ENCODE data around the gene DCAF5. TPM values are rescaled to one million over a fixed set of nuclear protein-coding genes. Genes with fewer than 3 reads are reported as not detected.

DCAF5 gene
- total and polyA plus RNA-seq, 4 experiments from 2014 or later: 54.4 to 75.7 (median 71.4) TPM

- intact Hi-C loops (cut with micrococcal nuclease): no loop called here
- peak overlapping the region in 2 of 7 donors; percentile 2 to 4 for H3K27ac Mint-ChIP-seq
- H3K9me3 ChIP-seq (ENCODE audit: control insufficient read depth in 1 of 2, low read length in 2 of 2): no peaks in the 10 kb centered on the region
- POLR2A ChIA-PET (ENCODE audit: partially characterized antibody): no interaction called here
- H3K4me1 ChIP-seq (ENCODE audit: insufficient read depth, low read length): no peaks in the 10 kb centered on the region
- no peaks in the 10 kb centered on the region for H3K9me3 Mint-ChIP-seq
- peaks cover 0 to 8% (median 3%) of the 10 kb centered on the region in 4 donors for H3K4me1 Mint-ChIP-seq
- CTCF ChIA-PET (ENCODE audit: partially characterized antibody): interaction anchor here (1.4 kb wide), 1 partner anchor 22 kb away, joined by 3 read pairs; no protein-coding TSS in a partner anchor
- H3K36me3 Mint-ChIP-seq: no peaks in the 10 kb centered on the region
- no peaks in the 10 kb centered on the region for H3K27me3 Mint-ChIP-seq
- H3K4me3 ChIP-seq (ENCODE audit: low read length in 2 of 2): no peak overlapping the region
- H3K36me3 ChIP-seq (ENCODE audit: insufficient read depth, low read length): no peaks in the 10 kb centered on the region
- H3K4me3 Mint-ChIP-seq: no peak overlapping the region
- H3K27ac ChIP-seq (ENCODE audit: low read depth, low read length): no peak overlapping the region
- H3K27me3 ChIP-seq (ENCODE audit: insufficient read depth, low read length): no peaks in the 10 kb centered on the region
- no peak for DNase-seq
Observed at GRCh38 chr14:69012256-69012953, 140.5 kb downstream of the DCAF5 start.

GRCh38 chr14:69010648-69011047 lies 142.3 kb downstream of the DCAF5 start:
- H3K27me3 Mint-ChIP-seq: no peaks in the 10 kb centered on the region
- intact Hi-C loops (cut with micrococcal nuclease): no loop called here
- H3K9me3 Mint-ChIP-seq: no peaks in the 10 kb centered on the region
- Histone ChIP-seq H3K4me3 (ENCODE audit: low read length in 2 of 2) (no peak overlapping the region), H3K27me3 (ENCODE audit: insufficient read depth, low read length) (no peaks in the 10 kb centered on the region), H3K9me3 (ENCODE audit: control insufficient read depth in 1 of 2, low read length in 2 of 2) (no peaks in the 10 kb centered on the region), H3K36me3 (ENCODE audit: insufficient read depth, low read length) (no peaks in the 10 kb centered on the region), H3K4me1 (ENCODE audit: insufficient read depth, low read length) (no peaks in the 10 kb centered on the region), H3K27ac (ENCODE audit: low read depth, low read length) (no peak overlapping the region)
- no peaks in the 10 kb centered on the region for H3K36me3 Mint-ChIP-seq
- no peak for DNase-seq
- ChIA-PET CTCF (ENCODE audit: partially characterized antibody) (no interaction called here), POLR2A (ENCODE audit: partially characterized antibody) (no interaction called here)
- H3K4me1 Mint-ChIP-seq: peaks cover 0 to 8% (median 3%) of the 10 kb centered on the region in 4 donors
- no peak overlapping the region for H3K27ac Mint-ChIP-seq
- H3K4me3 Mint-ChIP-seq: no peak overlapping the region

- intact Hi-C loops (cut with micrococcal nuclease): no loop called here
- Histone ChIP-seq H3K36me3 (ENCODE audit: insufficient read depth, low read length) (no peaks in the 10 kb centered on the region), H3K27me3 (ENCODE audit: insufficient read depth, low read length) (no peaks in the 10 kb centered on the region), H3K4me3 (ENCODE audit: low read length in 2 of 2) (no peak overlapping the region), H3K27ac (ENCODE audit: low read depth, low read length) (no peak overlapping the region), H3K9me3 (ENCODE audit: control insufficient read depth in 1 of 2, low read length in 2 of 2) (no peaks in the 10 kb centered on the region), H3K4me1 (ENCODE audit: insufficient read depth, low read length) (no peaks in the 10 kb centered on the region)
- H3K9me3 Mint-ChIP-seq: no peaks in the 10 kb centered on the region
- H3K36me3 Mint-ChIP-seq: no peaks in the 10 kb centered on the region
- ChIA-PET POLR2A (ENCODE audit: partially characterized antibody) (no interaction called here), CTCF (ENCODE audit: partially characterized antibody) (interaction anchor here (1.6 kb wide), 1 partner anchor 51 kb away, joined by 3 read pairs; no protein-coding TSS in a partner anchor)
- H3K27ac Mint-ChIP-seq: no peak overlapping the region
- H3K4me1 Mint-ChIP-seq: peaks cover 0 to 8% (median 3%) of the 10 kb centered on the region in 4 donors
- no peak for DNase-seq
- H3K27me3 Mint-ChIP-seq: peaks cover 0 to 1% of the 10 kb centered on the region in 2 donors
- H3K4me3 Mint-ChIP-seq: no peak overlapping the region
Observed at GRCh38 chr14:69008421-69008884, 144.5 kb downstream of the DCAF5 start.

- CTCF ChIA-PET (ENCODE audit: partially characterized antibody): no interaction called here
- H3K36me3 Mint-ChIP-seq: no peaks in the 10 kb centered on the region
- H3K27ac Mint-ChIP-seq: no peak overlapping the region
- H3K9me3 Mint-ChIP-seq: no peaks in the 10 kb centered on the region
- intact Hi-C loops (cut with micrococcal nuclease): no loop called here
- DNase-seq: no peak
- POLR2A ChIA-PET (ENCODE audit: partially characterized antibody): no interaction called here
- Histone ChIP-seq H3K27me3 (ENCODE audit: insufficient read depth, low read length) (no peaks in the 10 kb centered on the region), H3K9me3 (ENCODE audit: control insufficient read depth in 1 of 2, low read length in 2 of 2) (no peaks in the 10 kb centered on the region), H3K4me1 (ENCODE audit: insufficient read depth, low read length) (no peaks in the 10 kb centered on the region), H3K27ac (ENCODE audit: low read depth, low read length) (no peak overlapping the region), H3K36me3 (ENCODE audit: insufficient read depth, low read length) (no peaks in the 10 kb centered on the region), H3K4me3 (ENCODE audit: low read length in 2 of 2) (no peak overlapping the region)
- H3K4me1 Mint-ChIP-seq: peaks cover 0 to 8% (median 3%) of the 10 kb centered on the region in 4 donors
- H3K27me3 Mint-ChIP-seq: peaks cover 0 to 1% of the 10 kb centered on the region in 2 donors
- H3K4me3 Mint-ChIP-seq: no peak overlapping the region
Observed at GRCh38 chr14:69006346-69006745, 146.6 kb downstream of the DCAF5 start.

- peak overlapping the region in 2 of 7 donors; percentile 51 to 83 for H3K27ac Mint-ChIP-seq
Observed at GRCh38 chr14:69005432-69006148, 147.3 kb downstream of the DCAF5 start.

GRCh38 chr14:69004731-69005431 lies 148.0 kb downstream of the DCAF5 start:
- intact Hi-C loops (cut with micrococcal nuclease): no loop called here
- H3K36me3 Mint-ChIP-seq: no peaks in the 10 kb centered on the region

More at GRCh38 chr14:69005432-69006148, 147.3 kb downstream of the DCAF5 start:
- Histone ChIP-seq H3K4me1 (ENCODE audit: insufficient read depth, low read length) (no peaks in the 10 kb centered on the region), H3K36me3 (ENCODE audit: insufficient read depth, low read length) (no peaks in the 10 kb centered on the region), H3K27ac (ENCODE audit: low read depth, low read length) (no peak overlapping the region), H3K4me3 (ENCODE audit: low read length in 2 of 2) (no peak overlapping the region), H3K9me3 (ENCODE audit: control insufficient read depth in 1 of 2, low read length in 2 of 2) (no peaks in the 10 kb centered on the region), H3K27me3 (ENCODE audit: insufficient read depth, low read length) (no peaks in the 10 kb centered on the region)
- Mint-ChIP-seq H3K27me3 (peaks cover 0 to 1% of the 10 kb centered on the region in 2 donors), H3K9me3 (no peaks in the 10 kb centered on the region), H3K36me3 (no peaks in the 10 kb centered on the region), H3K4me1 (peaks cover 0 to 6% (median 2%) of the 10 kb centered on the region in 4 donors), H3K4me3 (no peak overlapping the region)
- POLR2A ChIA-PET (ENCODE audit: partially characterized antibody): no interaction called here
- DNase-seq: no peak
- intact Hi-C loops (cut with micrococcal nuclease): no loop called here
- CTCF ChIA-PET (ENCODE audit: partially characterized antibody): interaction anchor here (6.7 kb wide), 1 partner anchor 93 kb away, joined by 72 read pairs; no protein-coding TSS in a partner anchor

GRCh38 chr14:69003626-69004025 lies 149.3 kb downstream of the DCAF5 start:
- POLR2A ChIA-PET (ENCODE audit: partially characterized antibody): no interaction called here
- H3K27me3 Mint-ChIP-seq: peaks cover 0 to 1% of the 10 kb centered on the region in 2 donors
- intact Hi-C loops (cut with micrococcal nuclease): no loop called here
- Histone ChIP-seq H3K36me3 (ENCODE audit: insufficient read depth, low read length) (no peaks in the 10 kb centered on the region), H3K9me3 (ENCODE audit: control insufficient read depth in 1 of 2, low read length in 2 of 2) (no peaks in the 10 kb centered on the region), H3K4me3 (ENCODE audit: low read length in 2 of 2) (no peak overlapping the region), H3K27ac (ENCODE audit: low read depth, low read length) (no peak overlapping the region), H3K4me1 (ENCODE audit: insufficient read depth, low read length) (no peaks in the 10 kb centered on the region), H3K27me3 (ENCODE audit: insufficient read depth, low read length) (no peaks in the 10 kb centered on the region)
- H3K4me3 Mint-ChIP-seq: no peak overlapping the region
- H3K27ac Mint-ChIP-seq: peak overlapping the region in 1 of 7 donors; percentile 30
- DNase-seq: no peak
- no peaks in the 10 kb centered on the region for H3K36me3 Mint-ChIP-seq
- no peaks in the 10 kb centered on the region for H3K4me1 Mint-ChIP-seq
- no peaks in the 10 kb centered on the region for H3K9me3 Mint-ChIP-seq
- CTCF ChIA-PET (ENCODE audit: partially characterized antibody): interaction anchor here (1.0 to 6.7 kb wide), 2 partner anchors 55 to 91 kb away, joined by 3 to 72 read pairs; no protein-coding TSS in a partner anchor

More at GRCh38 chr14:69004731-69005431, 148.0 kb downstream of the DCAF5 start:
- H3K27ac ChIP-seq (ENCODE audit: low read depth, low read length): no peak overlapping the region
- ChIA-PET POLR2A (ENCODE audit: partially characterized antibody) (no interaction called here), CTCF (ENCODE audit: partially characterized antibody) (interaction anchor here (0.7 to 6.7 kb wide), 2 partner anchors 45 to 92 kb away, joined by 3 to 72 read pairs; no protein-coding TSS in a partner anchor)
- no peaks in the 10 kb centered on the region for H3K27me3 ChIP-seq (ENCODE audit: insufficient read depth, low read length)
- H3K4me1 Mint-ChIP-seq: peaks cover 0 to under 1% (median under 1%) of the 10 kb centered on the region in 4 donors
- peaks cover 0 to 1% of the 10 kb centered on the region in 2 donors for H3K27me3 Mint-ChIP-seq
- no peak overlapping the region for H3K4me3 ChIP-seq (ENCODE audit: low read length in 2 of 2)
- H3K4me1 ChIP-seq (ENCODE audit: insufficient read depth, low read length): no peaks in the 10 kb centered on the region
- peak overlapping the region in 2 of 7 donors; percentile 51 to 83 for H3K27ac Mint-ChIP-seq
- no peaks in the 10 kb centered on the region for H3K36me3 ChIP-seq (ENCODE audit: insufficient read depth, low read length)
- H3K9me3 ChIP-seq (ENCODE audit: control insufficient read depth in 1 of 2, low read length in 2 of 2): no peaks in the 10 kb centered on the region
- no peak overlapping the region for H3K4me3 Mint-ChIP-seq
- DNase-seq: no peak
- H3K9me3 Mint-ChIP-seq: no peaks in the 10 kb centered on the region
